ENCODE measurements around the gene TRAF3IP3.

The TRAF3IP3 gene

GRCh38 chr1:209755926-209756614, at the start of gene TRAF3IP3:
Gene TRAF3IP3, plus strand, starts transcription at chr1:209756053. Its CDS starts 3,987 bp downstream, at chr1:209760040.
- DNase-seq (ENCODE audit: extremely low read depth, low read depth) = no peak
- TF ChIP-seq CTCF (IDR thresholded peaks at IDR 0.05; ENCODE audit: low read depth, low read length) = no peak

GRCh38 chr1:209706622-209707021, 49.2 kb upstream of the TRAF3IP3 start:
- TF ChIP-seq CTCF (IDR thresholded peaks at IDR 0.05; ENCODE audit: low read depth, low read length) = no peak
- DNase-seq (ENCODE audit: extremely low read depth, low read depth) = no peak

GRCh38 chr1:209707308-209707707, 48.5 kb upstream of the TRAF3IP3 start:
- TF ChIP-seq CTCF (IDR thresholded peaks at IDR 0.05; ENCODE audit: low read depth, low read length) = no peak
- DNase-seq (ENCODE audit: extremely low read depth, low read depth) = no peak

- TF ChIP-seq CTCF (IDR thresholded peaks at IDR 0.05; ENCODE audit: low read depth, low read length) = no peak
Observed at GRCh38 chr1:209708297-209708696, 47.6 kb upstream of the TRAF3IP3 start.

GRCh38 chr1:209710093-209710492, 45.8 kb upstream of the TRAF3IP3 start:
- no peak for TF ChIP-seq CTCF (IDR thresholded peaks at IDR 0.05; ENCODE audit: low read depth, low read length)
- no peak for DNase-seq (ENCODE audit: extremely low read depth, low read depth)

More at GRCh38 chr1:209708297-209708696, 47.6 kb upstream of the TRAF3IP3 start:
- DNase-seq (ENCODE audit: extremely low read depth, low read depth) = no peak

GRCh38 chr1:209710847-209711246, 45.0 kb upstream of the TRAF3IP3 start:
- DNase-seq (ENCODE audit: extremely low read depth, low read depth) = no peak
- TF ChIP-seq CTCF (IDR thresholded peaks at IDR 0.05; ENCODE audit: low read depth, low read length) = no peak

- no peak for TF ChIP-seq CTCF (IDR thresholded peaks at IDR 0.05; ENCODE audit: low read depth, low read length)
- DNase-seq (ENCODE audit: extremely low read depth, low read depth) = no peak
Observed at GRCh38 chr1:209714338-209714737, 41.5 kb upstream of the TRAF3IP3 start.
